Stomach (tissue), 9 donors: ENCODE data around the gene PTPRU. TPM values are rescaled to one million over a fixed set of nuclear protein-coding genes. Genes with fewer than 3 reads are reported as not detected.
A peak's percentile ranks its signal among the peaks of the same experiment; 100 is the strongest.
"Not testable (repeated sequence)": the region's sequence is repeated elsewhere in the genome, so short reads cannot be mapped to it uniquely, and the experiment has no call there.

Experiments used
- DNase-seq, 2 donors: peaks; one replicate each; pipeline versions ENCODE4 v3.0.0 to v3.0.0-alpha.2; 2013 to 2019
- H3K27ac ChIP-seq, 5 donors: fragments of 200-600 bp in 4 of 5; sonication (generic) in 4 of 5; one replicate each; pipeline ENCODE4 v1.5.1; 2013 to 2019; ENCODE audit warnings: mild to moderate bottlenecking in 1 of 5, moderate library complexity in 1 of 5
- H3K27me3 ChIP-seq, 3 donors: fragments of 200-600 bp; sonication (generic); one replicate each; pipeline ENCODE4 v1.5.1; 2017 to 2019; ENCODE audit warnings: mixed run types in 1 of 3
- H3K36me3 ChIP-seq, 4 donors: fragments of 200-600 bp; sonication (generic); 1 replicate in 3 of 4; 2 replicates in 1 of 4; pipeline ENCODE4 v1.5.1; 2016 to 2019
- H3K4me1 ChIP-seq, 4 donors: fragments of 200-600 bp; sonication (generic); one replicate each; pipeline ENCODE4 v1.5.1; 2016 to 2019
- H3K4me3 ChIP-seq, 4 donors: fragments of 200-600 bp; sonication (generic) in 3 of 4; one replicate each; pipeline ENCODE4 v1.5.1; 2016 to 2019; ENCODE audit warnings: mild to moderate bottlenecking in 1 of 4
- H3K9me3 ChIP-seq, 4 donors: fragments of 200-600 bp; sonication (generic); one replicate each; pipeline ENCODE4 v1.5.1; 2016 to 2019
- EP300 ChIP-seq: sonication (generic); formaldehyde crosslinking; IDR thresholded peaks from one replicate; pipeline ENCODE4 v1.6.1; 2017; ENCODE audit warnings: antibody characterized with exemption
- POLR2A ChIP-seq, 4 donors: fragments of 450-650 bp; IDR thresholded peaks; one replicate each; pipeline ENCODE4 v1.6.1; 2016; ENCODE audit warnings: antibody characterized with exemption in 4 of 4, control low read depth in 2 of 4, mild to moderate bottlenecking in 1 of 4, moderate library complexity in 1 of 4
- POLR2AphosphoS5 ChIP-seq, 3 donors: sonication (generic); formaldehyde crosslinking; IDR thresholded peaks; one replicate each; pipeline ENCODE4 v1.6.1; 2016; ENCODE audit warnings: antibody characterized with exemption in 3 of 3
- WGBS, 5 donors: extraction: QIAGEN DNeasy Blood & Tissue Kit in 3 of 5; methylation state at CpG; one replicate each; pipeline versions ENCODE4 v1.1.5 to v1.1.7; 2013 to 2018; 5-methylcytosine and 5-hydroxymethylcytosine counted together
- intact Hi-C: fragments of 100-400 bp; cut with DNase I; formaldehyde crosslinking; loops from one replicate; pipeline ENCODE4 v1.15.1; 2023; ENCODE audit warnings: low total_unique reads
- polyA plus RNA-seq, 3 donors: library from polyadenylated mRNA; stranded (reverse); fragments of 200-250 nt; gene quantifications; one replicate each; pipeline ENCODE4 v1.2.3, GENCODE V29; 2013
- total RNA-seq, 5 donors: library from RNA; depleted of rRNA; stranded (reverse); fragments of >200 nt; gene quantifications; one replicate each; pipeline versions ENCODE4 v1.1.0 to v1.2.3, GENCODE V29; 2014 to 2016
- TF ChIP-seq, protein P1 (sequence below), 7 experiments: fragments of 450-650 bp in 4 of 7; fragments of 200-600 bp in 3 of 7; sonication (generic) in 3 of 7; IDR thresholded peaks; one replicate each; pipeline ENCODE4 v1.5.1; 2016 to 2019; ENCODE audit warnings: antibody characterized with exemption in 7 of 7, control low read depth in 2 of 7, mild to moderate bottlenecking in 1 of 7
- donor health status: healthy with polysubstance abuse.
- donor health status: Bipolar disorder and iron deficiency.
- donor health status: healthy.

PTPRU gene
- total and polyA plus RNA-seq, 8 donors = 0.29 to 17.5 (median 6.2) TPM

DNA sequence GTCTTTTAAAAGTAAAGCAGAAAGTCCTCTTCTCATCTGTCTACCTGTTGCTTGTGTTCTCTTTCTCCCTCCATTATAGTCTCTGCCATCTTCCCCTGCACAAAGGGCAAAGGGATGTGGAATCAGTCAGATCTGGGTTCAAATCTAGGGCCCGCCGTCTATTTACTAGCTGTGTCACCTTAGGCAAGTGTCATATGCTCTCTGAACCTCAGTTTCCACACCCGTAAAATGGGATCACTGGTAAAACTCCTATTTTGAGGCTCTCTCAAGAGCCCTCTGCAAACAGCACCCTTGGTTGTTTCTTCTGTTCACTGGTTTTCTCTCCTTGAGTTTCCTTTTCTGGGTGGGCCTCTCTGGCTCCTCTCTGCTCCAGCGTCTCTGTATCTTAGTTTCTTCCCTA, 2.6 kb upstream of the PTPRU start:
- intact Hi-C loops = loop anchor here (10.0 kb wide), 1 partner anchor 1471 kb away; no protein-coding TSS in a partner anchor
- Histone ChIP-seq H3K4me3 (no peak overlapping the region), H3K9me3 (no peaks in the 10 kb centered on the region), H3K27ac (no peak overlapping the region), H3K36me3 (no peaks in the 10 kb centered on the region), H3K27me3 (peaks cover 0 to 21% (median 7%) of the 10 kb centered on the region in 3 donors), H3K4me1 (peaks cover 22 to 47% (median 44%) of the 10 kb centered on the region in 4 donors)
- WGBS, 5 donors = 88 to 94% (median 93%) methylated on average over 4 of the region's 4 CpGs
- DNase-seq = no peak
- TF ChIP-seq, protein P1, sequence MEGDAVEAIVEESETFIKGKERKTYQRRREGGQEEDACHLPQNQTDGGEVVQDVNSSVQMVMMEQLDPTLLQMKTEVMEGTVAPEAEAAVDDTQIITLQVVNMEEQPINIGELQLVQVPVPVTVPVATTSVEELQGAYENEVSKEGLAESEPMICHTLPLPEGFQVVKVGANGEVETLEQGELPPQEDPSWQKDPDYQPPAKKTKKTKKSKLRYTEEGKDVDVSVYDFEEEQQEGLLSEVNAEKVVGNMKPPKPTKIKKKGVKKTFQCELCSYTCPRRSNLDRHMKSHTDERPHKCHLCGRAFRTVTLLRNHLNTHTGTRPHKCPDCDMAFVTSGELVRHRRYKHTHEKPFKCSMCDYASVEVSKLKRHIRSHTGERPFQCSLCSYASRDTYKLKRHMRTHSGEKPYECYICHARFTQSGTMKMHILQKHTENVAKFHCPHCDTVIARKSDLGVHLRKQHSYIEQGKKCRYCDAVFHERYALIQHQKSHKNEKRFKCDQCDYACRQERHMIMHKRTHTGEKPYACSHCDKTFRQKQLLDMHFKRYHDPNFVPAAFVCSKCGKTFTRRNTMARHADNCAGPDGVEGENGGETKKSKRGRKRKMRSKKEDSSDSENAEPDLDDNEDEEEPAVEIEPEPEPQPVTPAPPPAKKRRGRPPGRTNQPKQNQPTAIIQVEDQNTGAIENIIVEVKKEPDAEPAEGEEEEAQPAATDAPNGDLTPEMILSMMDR (IDR thresholded peaks at IDR 0.05) = no peak
- TF ChIP-seq POLR2A (IDR thresholded peaks at IDR 0.05) (no peak), POLR2AphosphoS5 (IDR thresholded peaks at IDR 0.05) (no peak), EP300 (no peak)

- H3K4me3 ChIP-seq = no peak overlapping the region
- DNase-seq = no peak
- H3K4me1 ChIP-seq = peaks cover 22 to 48% (median 45%) of the 10 kb centered on the region in 4 donors
- 67 to 81% (median 70%) methylated on average over 1 of the region's 1 CpG for WGBS, 5 donors
- TF ChIP-seq POLR2A (IDR thresholded peaks at IDR 0.05) = no peak
- TF ChIP-seq POLR2AphosphoS5 (IDR thresholded peaks at IDR 0.05) = no peak
- TF ChIP-seq, protein P1 (IDR thresholded peaks at IDR 0.05) = no peak
- no peak for TF ChIP-seq EP300
- H3K27ac ChIP-seq = no peak overlapping the region
- H3K36me3 ChIP-seq = no peaks in the 10 kb centered on the region
- intact Hi-C loops = loop anchor here (10.0 kb wide), 1 partner anchor 1470 kb away; no protein-coding TSS in a partner anchor
- H3K9me3 ChIP-seq = no peaks in the 10 kb centered on the region
- peaks cover 0 to 29% (median 7%) of the 10 kb centered on the region in 3 donors for H3K27me3 ChIP-seq
These were observed 1.9 kb upstream of the PTPRU start for GRCh38 chr1:29234471-29234870.

- intact Hi-C loops = loop anchor here (10.0 kb wide), 1 partner anchor 1470 kb away; no protein-coding TSS in a partner anchor
- peaks cover 0 to 33% (median 7%) of the 10 kb centered on the region in 3 donors for H3K27me3 ChIP-seq
- H3K36me3 ChIP-seq, H3K27ac ChIP-seq, H3K9me3 ChIP-seq, H3K4me3 ChIP-seq, DNase-seq: not testable (repeated sequence)
- peaks cover 19 to 47% (median 42%) of the 10 kb centered on the region in 4 donors for H3K4me1 ChIP-seq
- WGBS, 5 donors = 82 to 87% (median 85%) methylated on average over 9 of the region's 9 CpGs
These were observed 1.4 kb upstream of the PTPRU start for GRCh38 chr1:29234881-29235280.

- intact Hi-C loops = loop anchor here (10.0 kb wide), 1 partner anchor 1468 kb away; no protein-coding TSS in a partner anchor
- 0 to 3% (median 2%) methylated on average over 23 to 30 of the region's 30 CpGs for WGBS, 5 donors
These were observed 398 bp downstream of the PTPRU start for GRCh38 chr1:29236712-29237128.

More at GRCh38 chr1:29236712-29237128, 398 bp downstream of the PTPRU start:
- H3K27ac ChIP-seq = peak overlapping the region; percentile 20 to 80 (median 63)
- TF ChIP-seq POLR2A (IDR thresholded peaks at IDR 0.05) (no peak), EP300 (no peak), POLR2AphosphoS5 (IDR thresholded peaks at IDR 0.05) (no peak)
- TF ChIP-seq, protein P1 (IDR thresholded peaks at IDR 0.05) = no peak
- no peaks in the 10 kb centered on the region for H3K9me3 ChIP-seq
- no peaks in the 10 kb centered on the region for H3K36me3 ChIP-seq
- peak overlapping the region; percentile 67 to 78 (median 72) for H3K4me3 ChIP-seq
- peaks cover 13 to 36% (median 29%) of the 10 kb centered on the region in 4 donors for H3K4me1 ChIP-seq
- DNase-seq = no peak
- H3K27me3 ChIP-seq = peaks cover 0 to 38% (median 7%) of the 10 kb centered on the region in 3 donors
